HG03139 (cell line): ENCODE measurements around the gene SMC2.

Experiments used
- ATAC-seq: cut with Tn5 transposase; IDR thresholded peaks from one replicate; pipeline ENCODE4 v1.9.1; 2021; ENCODE audit not compliant: unreplicated experiment

SMC2 gene

GRCh38 chr9:104093647-104094533, at the start of gene SMC2:
Gene SMC2, plus strand, starts transcription at chr9:104094309. Its CDS starts 1,076 bp downstream, at chr9:104095385.
- ATAC-seq, result peak; percentile 86

- ATAC-seq, result no peak
Observed at GRCh38 chr9:104068546-104068945, 25.6 kb upstream of the SMC2 start.

DNA sequence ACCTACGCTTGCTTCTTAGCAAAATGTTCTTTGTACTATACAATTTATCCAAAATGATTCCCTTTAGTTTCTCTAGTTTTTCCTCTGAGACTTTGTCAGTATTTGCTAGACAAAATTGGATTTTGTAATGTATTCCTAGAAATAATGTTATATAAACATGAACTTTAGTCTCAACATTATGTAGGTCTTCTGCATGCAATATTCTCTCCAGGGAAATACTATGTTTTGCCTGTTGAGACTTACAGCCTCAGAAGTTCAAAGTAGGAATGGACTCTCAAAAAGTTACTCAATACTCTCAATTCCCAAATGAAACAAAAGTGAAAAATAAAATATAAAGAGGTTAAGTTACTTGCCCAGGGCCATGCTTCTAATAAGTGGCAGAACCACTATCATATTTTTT, 24.8 kb upstream of the SMC2 start:
- no peak for ATAC-seq

DNA sequence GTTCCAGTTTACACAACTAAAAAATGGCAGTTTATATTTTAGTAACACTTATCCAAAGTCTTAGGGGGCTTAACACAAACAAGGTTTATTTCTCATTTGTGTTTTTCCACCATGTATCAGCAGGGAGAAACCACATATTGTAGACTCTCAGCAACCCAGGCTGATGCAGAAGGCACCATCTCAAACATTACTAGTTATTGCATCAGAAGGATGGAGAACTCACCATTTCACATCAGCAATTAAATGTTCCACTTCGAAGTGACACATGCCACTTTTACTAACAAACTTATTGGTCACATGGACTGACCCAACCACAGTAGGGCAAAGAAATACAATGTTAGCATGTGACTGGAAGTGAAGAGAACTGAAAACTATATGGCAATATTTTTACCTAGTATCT, 22.5 kb upstream of the SMC2 start:
- no peak for ATAC-seq

DNA sequence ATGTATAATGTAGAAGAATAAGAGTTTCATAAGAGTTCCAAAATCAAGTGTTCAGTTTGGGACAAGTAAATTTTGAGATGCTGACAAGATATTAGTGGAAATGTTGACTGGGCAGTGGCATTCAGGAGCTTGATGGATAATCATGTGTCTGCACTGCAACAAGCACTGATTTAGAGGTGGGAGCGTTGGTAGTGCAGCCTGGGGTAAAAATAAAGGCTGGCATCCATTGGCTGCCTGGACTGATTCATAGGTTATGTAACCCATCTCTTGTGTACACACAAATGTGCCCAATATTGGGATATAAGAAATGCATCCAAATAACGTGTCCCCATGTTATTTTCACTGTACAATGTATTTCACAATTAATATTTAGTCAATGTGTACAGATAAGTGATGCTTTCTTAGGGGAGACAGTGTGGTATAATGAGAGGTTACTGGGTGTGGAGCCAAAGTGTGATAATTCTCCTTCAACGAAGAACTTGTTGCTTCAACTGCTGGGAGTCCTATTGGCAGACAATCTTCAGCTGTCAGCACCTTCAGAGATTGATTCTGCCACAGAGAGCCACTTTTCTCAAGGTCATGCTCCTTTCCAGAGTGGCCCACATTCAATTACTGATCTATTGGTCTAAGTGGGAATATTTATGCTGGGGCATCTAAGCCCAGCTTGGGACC, 20.9 kb upstream of the SMC2 start:
- ATAC-seq, result no peak

- ATAC-seq, result no peak
Observed at GRCh38 chr9:104073770-104074133, 20.4 kb upstream of the SMC2 start.

- ATAC-seq, result no peak
Observed at GRCh38 chr9:104074876-104075275, 19.2 kb upstream of the SMC2 start.

DNA sequence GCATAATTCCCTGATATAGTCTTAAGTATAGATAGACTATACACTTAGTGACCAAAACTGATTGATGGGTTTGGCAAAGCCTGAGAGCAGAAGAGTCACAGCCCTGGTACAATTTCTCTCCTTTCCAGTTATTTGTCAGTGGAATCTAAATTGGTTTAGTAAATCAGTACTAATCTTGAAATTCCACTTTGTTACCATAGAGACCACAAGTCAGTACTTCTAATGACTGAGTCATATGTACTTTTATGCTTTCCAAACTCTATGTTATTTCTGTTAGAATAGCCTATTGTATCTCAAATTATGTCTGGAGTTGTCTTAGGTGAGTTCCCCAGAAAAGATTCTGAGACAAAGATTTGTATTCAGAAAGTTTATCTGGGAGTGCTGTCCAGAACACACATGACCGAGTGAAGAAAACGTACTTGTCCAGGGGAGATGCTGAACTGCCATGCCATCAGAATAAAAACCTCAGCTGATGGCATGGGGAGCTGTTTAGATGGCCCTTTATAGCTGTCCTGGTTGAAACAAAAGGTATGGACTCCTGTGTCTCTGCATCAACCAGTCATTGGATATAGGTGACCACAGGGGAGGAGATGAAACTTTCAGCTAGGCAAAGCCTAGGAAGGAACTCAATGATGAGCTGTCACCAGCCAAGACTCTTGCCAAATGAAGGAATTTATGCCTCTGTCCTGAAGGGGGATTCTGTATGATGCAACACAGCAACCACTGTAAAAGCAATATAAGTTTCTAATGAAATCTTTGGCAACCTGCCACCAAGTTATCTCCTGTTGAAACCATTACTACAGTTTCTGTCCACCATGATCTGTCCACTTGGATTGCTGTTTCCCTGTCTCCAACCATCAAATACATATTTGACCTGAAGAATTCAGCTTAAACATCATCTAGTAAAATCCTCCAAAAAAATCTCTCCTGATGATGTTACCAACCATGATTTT, 18.0 kb upstream of the SMC2 start:
- no peak for ATAC-seq

- no peak for ATAC-seq
Observed at GRCh38 chr9:104078596-104078995, 15.5 kb upstream of the SMC2 start.

GRCh38 chr9:104080983-104081382, 13.1 kb upstream of the SMC2 start:
- no peak for ATAC-seq

GRCh38 chr9:104082168-104082567, 11.9 kb upstream of the SMC2 start:
- no peak for ATAC-seq

GRCh38 chr9:104085525-104085924, 8.6 kb upstream of the SMC2 start:
- no peak for ATAC-seq

GRCh38 chr9:104087894-104088293, 6.2 kb upstream of the SMC2 start:
- ATAC-seq, result no peak

DNA sequence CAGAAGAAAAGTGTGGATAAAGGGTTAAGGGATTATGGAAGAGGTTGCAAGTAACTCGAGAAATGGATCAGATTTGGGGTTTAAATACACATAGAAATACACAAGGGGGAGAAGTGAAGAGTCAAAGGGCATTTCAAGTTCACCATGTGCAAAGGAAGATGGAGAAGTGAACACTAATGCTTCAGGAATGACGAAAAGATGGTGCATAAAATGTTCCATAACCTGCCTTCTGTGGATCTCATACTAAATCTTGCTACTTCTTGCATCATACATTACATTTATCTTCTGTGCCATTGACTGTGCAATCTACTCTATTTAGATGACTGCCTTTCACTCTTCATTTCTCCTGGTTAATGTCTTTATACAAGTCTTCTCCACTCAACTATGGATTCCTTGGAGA, 5.7 kb upstream of the SMC2 start:
- no peak for ATAC-seq

DNA sequence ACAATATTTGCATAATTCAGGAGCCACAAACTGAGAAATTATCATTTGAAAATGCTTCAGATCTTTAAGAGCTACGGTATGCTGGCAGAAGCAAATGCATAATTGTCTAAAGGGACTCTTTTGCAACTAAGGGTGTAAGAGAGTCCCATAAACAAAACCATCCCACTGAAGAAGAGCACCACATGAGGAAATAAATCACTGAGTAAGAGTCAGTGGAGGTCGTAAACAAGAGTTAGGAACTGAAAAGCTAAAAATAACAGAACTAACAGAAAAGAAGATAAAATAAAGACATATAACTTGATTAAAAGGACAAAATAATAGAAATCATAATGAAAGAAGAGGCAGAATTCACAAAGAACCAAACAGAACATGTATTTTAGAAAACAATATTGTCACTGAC, 3.5 kb upstream of the SMC2 start:
- ATAC-seq, result no peak

DNA sequence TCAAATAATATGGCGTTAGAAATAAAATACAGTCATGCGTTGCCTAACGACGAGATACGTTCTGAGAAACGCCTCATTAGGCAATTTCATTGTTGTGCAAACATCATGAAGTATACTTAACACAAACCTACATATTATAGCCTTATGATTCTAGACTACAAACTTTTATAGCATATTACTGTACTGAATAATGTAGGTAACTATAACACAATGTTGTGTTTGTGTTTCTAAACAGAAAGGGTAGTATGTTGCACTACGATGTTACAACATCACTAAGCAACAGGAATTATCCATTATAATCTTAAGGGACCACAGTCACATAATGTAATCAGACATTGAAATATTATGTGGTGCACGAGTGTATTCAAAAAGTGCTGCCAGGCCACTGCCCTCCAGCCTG, 3.0 kb upstream of the SMC2 start:
- ATAC-seq, result no peak

GRCh38 chr9:104091708-104092107, 2.4 kb upstream of the SMC2 start:
- peak; percentile 24 for ATAC-seq

GRCh38 chr9:104092192-104092591, 1.9 kb upstream of the SMC2 start:
- ATAC-seq, result no peak

- ATAC-seq, result no peak
Observed at GRCh38 chr9:104092875-104093600, 1.1 kb upstream of the SMC2 start.

- peak; percentile 0 for ATAC-seq
Observed at GRCh38 chr9:104094534-104095015, 466 bp downstream of the SMC2 start.

DNA sequence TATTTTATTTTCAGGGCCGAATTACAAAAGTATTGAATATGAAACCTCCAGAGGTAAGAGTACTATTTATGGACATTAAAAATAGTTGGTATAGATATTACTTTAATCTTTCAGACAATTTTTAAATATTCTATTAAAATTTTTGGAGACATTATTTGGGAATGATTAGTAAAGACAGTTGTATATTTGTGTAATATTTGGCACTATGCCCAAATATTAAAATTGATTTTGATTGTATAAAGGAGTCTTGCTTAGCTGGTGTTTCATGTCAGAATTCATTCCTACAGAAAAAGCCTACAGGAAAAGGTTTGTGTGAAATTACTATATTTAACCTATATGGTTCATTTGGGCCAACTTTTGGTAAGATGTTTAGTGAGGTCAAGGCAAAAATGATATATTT, 5.5 kb downstream of the SMC2 start:
- no peak for ATAC-seq
